ENCODE measurements around the gene HSD17B7.

DNA sequence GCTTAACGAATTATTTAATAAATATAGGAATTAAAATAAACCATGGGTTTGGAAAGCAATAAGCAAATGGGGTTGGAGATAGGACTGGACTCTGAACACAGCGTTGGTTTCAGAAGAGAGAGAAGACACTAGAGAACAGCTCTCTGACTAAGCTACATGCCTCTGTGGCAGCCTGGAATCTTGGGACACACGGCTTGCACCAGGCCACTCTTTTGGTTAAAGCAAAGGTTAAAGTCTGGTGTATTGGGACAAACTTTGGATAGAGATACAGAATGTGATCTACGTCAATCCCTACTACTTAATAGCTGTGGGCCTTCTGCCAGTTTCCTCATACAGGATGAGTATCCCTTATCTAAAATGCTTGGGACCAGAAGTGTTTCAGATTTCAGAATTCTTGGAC is 49.7 kb upstream of the HSD17B7 start:
- TF ChIP-seq POLR2A (IDR thresholded peaks at IDR 0.05) (no peak), POLR2AphosphoS5 (IDR thresholded peaks at IDR 0.05; ENCODE audit: insufficient read depth in 1 of 2, low read depth in 1 of 2) (no peak)
- TF ChIP-seq, protein P1, sequence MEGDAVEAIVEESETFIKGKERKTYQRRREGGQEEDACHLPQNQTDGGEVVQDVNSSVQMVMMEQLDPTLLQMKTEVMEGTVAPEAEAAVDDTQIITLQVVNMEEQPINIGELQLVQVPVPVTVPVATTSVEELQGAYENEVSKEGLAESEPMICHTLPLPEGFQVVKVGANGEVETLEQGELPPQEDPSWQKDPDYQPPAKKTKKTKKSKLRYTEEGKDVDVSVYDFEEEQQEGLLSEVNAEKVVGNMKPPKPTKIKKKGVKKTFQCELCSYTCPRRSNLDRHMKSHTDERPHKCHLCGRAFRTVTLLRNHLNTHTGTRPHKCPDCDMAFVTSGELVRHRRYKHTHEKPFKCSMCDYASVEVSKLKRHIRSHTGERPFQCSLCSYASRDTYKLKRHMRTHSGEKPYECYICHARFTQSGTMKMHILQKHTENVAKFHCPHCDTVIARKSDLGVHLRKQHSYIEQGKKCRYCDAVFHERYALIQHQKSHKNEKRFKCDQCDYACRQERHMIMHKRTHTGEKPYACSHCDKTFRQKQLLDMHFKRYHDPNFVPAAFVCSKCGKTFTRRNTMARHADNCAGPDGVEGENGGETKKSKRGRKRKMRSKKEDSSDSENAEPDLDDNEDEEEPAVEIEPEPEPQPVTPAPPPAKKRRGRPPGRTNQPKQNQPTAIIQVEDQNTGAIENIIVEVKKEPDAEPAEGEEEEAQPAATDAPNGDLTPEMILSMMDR (IDR thresholded peaks at IDR 0.05): no peak

Measured in vagina (tissue), 2 donors.